ENCODE data around the gene GRIK5. TPM values are rescaled to one million over a fixed set of nuclear protein-coding genes. Genes with fewer than 3 reads are reported as not detected.

The GRIK5 gene
- total and polyA plus RNA-seq, 2 donors (not counting 3 experiments of a cell fraction or from before 2014, with no cell fraction given), result 0.80 to 2.2 TPM

- Histone ChIP-seq H3K9ac (replicated peaks; ENCODE audit: extremely low read depth, insufficient read depth, low read length) (no peak overlapping the region), H3K27me3 (ENCODE audit: control insufficient read depth in 2 of 2, insufficient read depth in 2 of 2, low read length in 2 of 2) (peaks cover 3% of the 10 kb centered on the region in 2 experiments), H3K9me1 (replicated peaks; ENCODE audit: control insufficient read depth, extremely low read depth, insufficient read depth, low read length) (no peaks in the 10 kb centered on the region), H3K79me2 (ENCODE audit: control insufficient read depth, insufficient read depth, low read length) (no peaks in the 10 kb centered on the region), H3K4me2 (ENCODE audit: insufficient read depth, low read length) (no peak overlapping the region), H3K27ac (ENCODE audit: insufficient read depth, low read depth, low read length) (no peak overlapping the region), H3K4me3 (replicated peaks in 1 of 3; ENCODE audit: insufficient read depth in 1 of 3, low read depth in 1 of 3, low read length in 3 of 3) (no peak overlapping the region), H3K36me3 (ENCODE audit: control insufficient read depth in 2 of 2, extremely low read depth in 1 of 2, insufficient read depth in 2 of 2, low read length in 2 of 2) (no peaks in the 10 kb centered on the region), H4K20me1 (replicated peaks; ENCODE audit: control insufficient read depth, extremely low read depth, insufficient read depth, low read length) (no peaks in the 10 kb centered on the region), H3K4me1 (ENCODE audit: control insufficient read depth, extremely low read depth, insufficient read depth, low read length) (no peaks in the 10 kb centered on the region), H3K9me3 (replicated peaks; ENCODE audit: control insufficient read depth, insufficient read depth, low read length) (no peaks in the 10 kb centered on the region), H2AFZ (ENCODE audit: low read depth, low read length) (no peak overlapping the region)
- CTCF ChIA-PET, result interaction anchor here (1.3 kb wide), 1 partner anchor 8 kb away, joined by 3 read pairs; no protein-coding TSS in a partner anchor
- intact Hi-C loops (cut with micrococcal nuclease) (no loop called here), dilution Hi-C loops (cut with MboI; ENCODE audit: extremely low pct_ligation_motif_present, low sequenced_read_pairs) (no loop called here)
- BruUV-seq (replicated peaks), result no TSS peak
- POLR2A ChIA-PET, result no interaction called here
- DNase-seq (ENCODE audit: low read depth, low spot score) (no peak), FAIRE-seq (no peak)
- TF ChIP-seq MYC (IDR thresholded peaks at IDR 0.05; ENCODE audit: low read depth, low read length), result no peak
- TF ChIP-seq EZH2 (IDR thresholded peaks at IDR 0.05; ENCODE audit: borderline replicate concordance, low read depth, low read length, severe bottlenecking), result no peak
- TF ChIP-seq GATA2 (IDR thresholded peaks at IDR 0.05; ENCODE audit: insufficient read depth, insufficient read length, low read depth, low read length), result no peak
- TF ChIP-seq JUN (IDR thresholded peaks at IDR 0.05; ENCODE audit: borderline replicate concordance, insufficient read depth, insufficient read length, low read depth), result no peak
- TF ChIP-seq FOS (IDR thresholded peaks at IDR 0.05; ENCODE audit: borderline replicate concordance, insufficient read depth, low read length), result no peak
- no peak for TF ChIP-seq POLR2AphosphoS5 (IDR thresholded peaks at IDR 0.05; ENCODE audit: insufficient read depth, low read depth, low read length)
- TF ChIP-seq POLR2A (IDR thresholded peaks at IDR 0.05; ENCODE audit: low read depth, low read length), result no peak
- no peak for TF ChIP-seq MAX (IDR thresholded peaks at IDR 0.05; ENCODE audit: insufficient read depth, insufficient read length)
- TF ChIP-seq, protein P1, sequence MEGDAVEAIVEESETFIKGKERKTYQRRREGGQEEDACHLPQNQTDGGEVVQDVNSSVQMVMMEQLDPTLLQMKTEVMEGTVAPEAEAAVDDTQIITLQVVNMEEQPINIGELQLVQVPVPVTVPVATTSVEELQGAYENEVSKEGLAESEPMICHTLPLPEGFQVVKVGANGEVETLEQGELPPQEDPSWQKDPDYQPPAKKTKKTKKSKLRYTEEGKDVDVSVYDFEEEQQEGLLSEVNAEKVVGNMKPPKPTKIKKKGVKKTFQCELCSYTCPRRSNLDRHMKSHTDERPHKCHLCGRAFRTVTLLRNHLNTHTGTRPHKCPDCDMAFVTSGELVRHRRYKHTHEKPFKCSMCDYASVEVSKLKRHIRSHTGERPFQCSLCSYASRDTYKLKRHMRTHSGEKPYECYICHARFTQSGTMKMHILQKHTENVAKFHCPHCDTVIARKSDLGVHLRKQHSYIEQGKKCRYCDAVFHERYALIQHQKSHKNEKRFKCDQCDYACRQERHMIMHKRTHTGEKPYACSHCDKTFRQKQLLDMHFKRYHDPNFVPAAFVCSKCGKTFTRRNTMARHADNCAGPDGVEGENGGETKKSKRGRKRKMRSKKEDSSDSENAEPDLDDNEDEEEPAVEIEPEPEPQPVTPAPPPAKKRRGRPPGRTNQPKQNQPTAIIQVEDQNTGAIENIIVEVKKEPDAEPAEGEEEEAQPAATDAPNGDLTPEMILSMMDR (IDR thresholded peaks at IDR 0.05; ENCODE audit: extremely low read depth in 1 of 2, insufficient read depth in 1 of 2, low read depth in 1 of 2, low read length in 2 of 2), result no peak
Measured at GRCh38 chr19:42105368-42105767, 35.4 kb upstream of the GRIK5 start.

Data from endothelial cell of umbilical vein (primary cell).